Uterus (tissue), 2 donors: ENCODE data around the gene ELAPOR1.

Experiments
- CTCF ChIP-seq, 4 experiments: fragments of 200-600 bp in 2 of 4; fragments of 450-650 bp in 2 of 4; sonication (generic) in 2 of 4; IDR thresholded peaks; one replicate each; pipeline ENCODE4 v1.5.1; 2016 to 2019; ENCODE audit warnings: antibody characterized with exemption in 4 of 4, mild to moderate bottlenecking in 2 of 4, moderate library complexity in 1 of 4
- POLR2A ChIP-seq, 2 donors: fragments of 450-650 bp; IDR thresholded peaks; one replicate each; pipeline ENCODE4 v1.6.1; 2016; ENCODE audit warnings: antibody characterized with exemption in 2 of 2, mild to moderate bottlenecking in 1 of 2, moderate library complexity in 1 of 2

- TF ChIP-seq CTCF (IDR thresholded peaks at IDR 0.05): no peak
- no peak for TF ChIP-seq POLR2A (IDR thresholded peaks at IDR 0.05)
Measured at GRCh38 chr1:109105881-109106280, 8.0 kb upstream of the ELAPOR1 start.
